ENCODE measurements around the gene RCL1. TPM values are rescaled to one million over a fixed set of nuclear protein-coding genes. Genes with fewer than 3 reads are reported as not detected.

The RCL1 gene
- total and polyA plus RNA-seq, 2 donors (not counting 1 experiment from before 2014, with no cell fraction given): 10.5 to 21.7 TPM

DNA sequence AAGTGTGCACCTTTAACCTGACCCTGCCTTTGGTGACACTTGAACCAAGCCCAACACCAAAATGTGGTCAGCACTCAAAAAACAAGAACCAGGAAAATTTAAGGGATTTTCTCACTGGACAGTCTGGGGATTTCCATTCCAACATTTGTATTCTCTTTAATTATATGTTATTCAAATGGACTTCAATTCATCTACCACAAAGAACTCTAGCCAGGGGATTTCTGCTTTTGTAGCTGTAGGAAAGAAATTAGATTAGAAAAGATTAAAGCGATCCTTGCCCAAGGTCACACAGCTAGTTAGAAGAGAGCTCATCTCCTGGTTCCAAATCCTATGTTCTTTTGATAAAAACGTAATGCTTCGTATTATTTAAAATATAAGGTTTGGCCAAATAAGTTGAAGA is 97.5 kb downstream of the RCL1 start:
- H3K9ac ChIP-seq (ENCODE audit: low read length): no peak overlapping the region
- intact Hi-C loops (cut with micrococcal nuclease): no loop called here
- H4K20me1 ChIP-seq (ENCODE audit: control insufficient read depth, insufficient read depth, low read length, poor library complexity, severe bottlenecking): no peaks in the 10 kb centered on the region
- H3K27me3 ChIP-seq (replicated peaks in 1 of 4; ENCODE audit: control extremely low read depth in 1 of 4, control insufficient read depth in 3 of 4, insufficient read depth in 4 of 4, low read length in 3 of 4): no peaks in the 10 kb centered on the region
- H3K36me3 ChIP-seq (replicated peaks in 1 of 2; ENCODE audit: control extremely low read depth in 1 of 2, control insufficient read depth in 1 of 2, extremely low read depth in 1 of 2, insufficient read depth in 2 of 2, low read length in 1 of 2): no peaks in the 10 kb centered on the region
- H3K27me3 Mint-ChIP-seq: no peaks in the 10 kb centered on the region
- no peak overlapping the region for H3K4me3 ChIP-seq (ENCODE audit: control extremely low read depth in 1 of 5, extremely low read depth in 1 of 5, insufficient read depth in 1 of 5, low read depth in 2 of 5, low read length in 4 of 5)
- no peaks in the 10 kb centered on the region for H3K79me2 ChIP-seq (ENCODE audit: control insufficient read depth, insufficient read depth, low read length)
- H3K9me3 Mint-ChIP-seq (ENCODE audit: insufficient read depth): no peaks in the 10 kb centered on the region
- H2AFZ ChIP-seq (ENCODE audit: insufficient read depth, low read depth, low read length, poor library complexity, severe bottlenecking): no peak overlapping the region
- H3K4me1 ChIP-seq (ENCODE audit: control insufficient read depth in 2 of 2, insufficient read depth in 2 of 2, low read length in 2 of 2): peaks cover 5 to 6% of the 10 kb centered on the region in 2 donors
- WGBS (ENCODE audit: insufficient coverage): no CpG with 5 or more reads among the region's 3 CpGs
- no peaks in the 10 kb centered on the region for H3K9me3 ChIP-seq (ENCODE audit: control extremely low read depth in 1 of 3, control insufficient read depth in 2 of 3, insufficient read depth in 1 of 3, low read length in 2 of 3)
- TF ChIP-seq, protein P1, sequence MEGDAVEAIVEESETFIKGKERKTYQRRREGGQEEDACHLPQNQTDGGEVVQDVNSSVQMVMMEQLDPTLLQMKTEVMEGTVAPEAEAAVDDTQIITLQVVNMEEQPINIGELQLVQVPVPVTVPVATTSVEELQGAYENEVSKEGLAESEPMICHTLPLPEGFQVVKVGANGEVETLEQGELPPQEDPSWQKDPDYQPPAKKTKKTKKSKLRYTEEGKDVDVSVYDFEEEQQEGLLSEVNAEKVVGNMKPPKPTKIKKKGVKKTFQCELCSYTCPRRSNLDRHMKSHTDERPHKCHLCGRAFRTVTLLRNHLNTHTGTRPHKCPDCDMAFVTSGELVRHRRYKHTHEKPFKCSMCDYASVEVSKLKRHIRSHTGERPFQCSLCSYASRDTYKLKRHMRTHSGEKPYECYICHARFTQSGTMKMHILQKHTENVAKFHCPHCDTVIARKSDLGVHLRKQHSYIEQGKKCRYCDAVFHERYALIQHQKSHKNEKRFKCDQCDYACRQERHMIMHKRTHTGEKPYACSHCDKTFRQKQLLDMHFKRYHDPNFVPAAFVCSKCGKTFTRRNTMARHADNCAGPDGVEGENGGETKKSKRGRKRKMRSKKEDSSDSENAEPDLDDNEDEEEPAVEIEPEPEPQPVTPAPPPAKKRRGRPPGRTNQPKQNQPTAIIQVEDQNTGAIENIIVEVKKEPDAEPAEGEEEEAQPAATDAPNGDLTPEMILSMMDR (IDR thresholded peaks at IDR 0.05): no peak
- no peak for TF ChIP-seq EZH2 (IDR thresholded peaks at IDR 0.05; ENCODE audit: borderline replicate concordance, insufficient read depth, low read depth, low read length, poor library complexity, severe bottlenecking)
- CTCF ChIA-PET: interaction anchor here (0.7 kb wide), 1 partner anchor 39 kb away, joined by 3 read pairs; no protein-coding TSS in a partner anchor
- H3K4me3 Mint-ChIP-seq: no peak overlapping the region
- H3K27ac ChIP-seq (ENCODE audit: low read length in 2 of 2): no peak overlapping the region
- H3K4me1 Mint-ChIP-seq: peaks cover 11% of the 10 kb centered on the region
- H3K4me2 ChIP-seq (replicated peaks; ENCODE audit: low read depth, low read length, poor library complexity, severe bottlenecking): no peak overlapping the region
- DNase-seq: no peak
- POLR2A ChIA-PET: no interaction called here
- ATAC-seq (ENCODE audit: low read depth): no peak
- H3K27ac Mint-ChIP-seq: no peak overlapping the region

DNA sequence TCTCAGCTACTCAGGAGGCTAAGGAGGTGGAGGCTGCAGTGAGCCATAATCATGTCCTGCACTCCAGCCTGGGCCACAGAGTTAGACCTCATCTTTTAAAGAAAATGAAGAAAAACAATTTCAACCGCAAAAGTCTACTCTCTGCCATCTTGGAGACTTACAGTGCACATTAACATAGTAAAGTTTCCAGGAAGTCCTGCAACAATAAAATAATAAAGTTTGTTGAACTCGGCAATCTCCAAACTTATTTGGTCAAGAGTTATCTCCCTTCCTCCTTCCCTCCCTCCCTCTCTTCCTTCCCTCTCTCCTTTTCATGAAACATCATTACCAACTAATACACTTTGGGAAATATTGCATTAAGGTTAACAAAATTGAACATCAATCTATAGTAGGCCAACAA is 98.2 kb downstream of the RCL1 start:
- Histone ChIP-seq H3K36me3 (replicated peaks in 1 of 2; ENCODE audit: control extremely low read depth in 1 of 2, control insufficient read depth in 1 of 2, extremely low read depth in 1 of 2, insufficient read depth in 2 of 2, low read length in 1 of 2) (no peaks in the 10 kb centered on the region), H3K79me2 (ENCODE audit: control insufficient read depth, insufficient read depth, low read length) (no peaks in the 10 kb centered on the region), H3K4me3 (ENCODE audit: control extremely low read depth in 1 of 5, extremely low read depth in 1 of 5, insufficient read depth in 1 of 5, low read depth in 2 of 5, low read length in 4 of 5) (no peak overlapping the region), H3K9ac (ENCODE audit: low read length) (no peak overlapping the region), H3K9me3 (ENCODE audit: control extremely low read depth in 1 of 3, control insufficient read depth in 2 of 3, insufficient read depth in 1 of 3, low read length in 2 of 3) (no peaks in the 10 kb centered on the region), H3K4me2 (replicated peaks; ENCODE audit: low read depth, low read length, poor library complexity, severe bottlenecking) (no peak overlapping the region), H3K27me3 (replicated peaks in 1 of 4; ENCODE audit: control extremely low read depth in 1 of 4, control insufficient read depth in 3 of 4, insufficient read depth in 4 of 4, low read length in 3 of 4) (no peaks in the 10 kb centered on the region), H2AFZ (ENCODE audit: insufficient read depth, low read depth, low read length, poor library complexity, severe bottlenecking) (no peak overlapping the region), H3K27ac (ENCODE audit: low read length in 2 of 2) (no peak overlapping the region), H4K20me1 (ENCODE audit: control insufficient read depth, insufficient read depth, low read length, poor library complexity, severe bottlenecking) (no peaks in the 10 kb centered on the region), H3K4me1 (ENCODE audit: control insufficient read depth in 2 of 2, insufficient read depth in 2 of 2, low read length in 2 of 2) (peaks cover 5 to 6% of the 10 kb centered on the region in 2 donors)
- CTCF ChIA-PET: interaction anchor here (0.6 to 0.7 kb wide), 2 partner anchors 40 to 73 kb away, joined by 3 to 5 read pairs; no protein-coding TSS in a partner anchor
- no peak for ATAC-seq (ENCODE audit: low read depth)
- POLR2A ChIA-PET: no interaction called here
- intact Hi-C loops (cut with micrococcal nuclease): no loop called here
- H3K9me3 Mint-ChIP-seq (ENCODE audit: insufficient read depth): no peaks in the 10 kb centered on the region
- DNase-seq: no peak
- TF ChIP-seq, protein P1 (IDR thresholded peaks at IDR 0.05): no peak
- no peak for TF ChIP-seq EZH2 (IDR thresholded peaks at IDR 0.05; ENCODE audit: borderline replicate concordance, insufficient read depth, low read depth, low read length, poor library complexity, severe bottlenecking)
- WGBS (ENCODE audit: insufficient coverage): no CpG with 5 or more reads among the region's 2 CpGs
- no peak overlapping the region for H3K4me3 Mint-ChIP-seq
- no peaks in the 10 kb centered on the region for H3K27me3 Mint-ChIP-seq
- H3K27ac Mint-ChIP-seq: no peak overlapping the region
- H3K4me1 Mint-ChIP-seq: peaks cover 11% of the 10 kb centered on the region

All from B cell (primary cell).